ENCODE measurements around the gene PLP1. TPM values are rescaled to one million over a fixed set of nuclear protein-coding genes. Genes with fewer than 3 reads are reported as not detected.

The PLP1 gene
- total RNA-seq, 4 donors from 2014 or later = 256 to 727 (median 404) TPM

Other genes with a start within 250 kb of the PLP1 start
- gene TCEAL4, start 191.3 kb upstream of the PLP1 start, total RNA-seq = 100 to 1,000 TPM; 164 to 453 (median 204) TPM
- 10 to 100 TPM; 23.4 to 52.7 (median 37.1) TPM for gene TCEAL3, start 168.9 kb upstream of the PLP1 start, total RNA-seq
- 100 to 1,000 TPM; 109 to 160 (median 133) TPM for gene TCEAL1, start 147.9 kb upstream of the PLP1 start, total RNA-seq
- gene MORF4L2, start 90.1 kb upstream of the PLP1 start, total RNA-seq = 100 to 1,000 TPM; 203 to 284 (median 249) TPM
- under 1 TPM in 1 of 4 donors, not detected in 3; 0.63 TPM for gene TMEM31, start 65.9 kb upstream of the PLP1 start, total RNA-seq
- 1 to 10 TPM; 2.3 to 4.8 (median 3.0) TPM for gene RAB9B, start 55.4 kb downstream of the PLP1 start, total RNA-seq
- gene TMSB15B, start 185.8 kb downstream of the PLP1 start, total RNA-seq = 1 to 10 TPM; 1.2 to 3.3 (median 2.2) TPM
- not detected for gene H2BW1, start 236.9 kb downstream of the PLP1 start, total RNA-seq